Natural killer cell treated with Interleukin-12 subunit alpha and Interleukin-12 subunit beta and Interleukin-15 and Interleukin-18, amount 100 ng/mL, for 72 hours (primary cell): ENCODE data around the gene ARHGAP26. TPM values are rescaled to one million over a fixed set of nuclear protein-coding genes. Genes with fewer than 3 reads are reported as not detected.
"Not testable (repeated sequence)": the region's sequence is repeated elsewhere in the genome, so short reads cannot be mapped to it uniquely, and the experiment has no call there.

ENCODE experiments used
- ATAC-seq, 2 donors: fragments of 150-1000 bp; cut with Tn5 transposase in 1 of 2; sonication (Bioruptor Pico), chemical (Tn5 transposase) in 1 of 2; 2 replicates each; pipeline ENCODE4 v1.10.0; 2021
- DNase-seq: peaks from one replicate; pipeline ENCODE4 v3.0.0; 2022; ENCODE audit warnings: low spot score
- H3K27ac Mint-ChIP-seq, 2 donors: 1 replicate in 1 of 2; 2 replicates in 1 of 2; pipeline ENCODE4 v1.8.0; 2022; ENCODE audit warnings: mixed read lengths in 2 of 2, mild to moderate bottlenecking in 1 of 2, moderate library complexity in 1 of 2
- H3K27me3 Mint-ChIP-seq, 2 donors: 1 replicate in 1 of 2; 2 replicates in 1 of 2; pipeline ENCODE4 v1.8.0; 2022; ENCODE audit warnings: mixed read lengths in 2 of 2
- H3K36me3 Mint-ChIP-seq: one replicate; pipeline ENCODE4 v1.8.0; 2022; ENCODE audit warnings: mixed read lengths
- H3K4me1 Mint-ChIP-seq, 2 donors: 1 replicate in 1 of 2; 2 replicates in 1 of 2; pipeline ENCODE4 v1.8.0; 2022; ENCODE audit warnings: low read depth in 2 of 2, mixed read lengths in 2 of 2, mild to moderate bottlenecking in 1 of 2
- H3K4me3 Mint-ChIP-seq: one replicate; pipeline ENCODE4 v1.8.0; 2022; ENCODE audit warnings: mixed read lengths
- H3K9me3 Mint-ChIP-seq: 2 replicates; pipeline ENCODE4 v1.8.0; 2022; ENCODE audit warnings: mixed read lengths
- total RNA-seq, 2 donors: library from RNA; stranded (reverse); gene quantifications; one replicate each; pipeline ENCODE4 v1.2.3, GENCODE V29; 2022

The ARHGAP26 gene
- total RNA-seq, 2 donors from 2014 or later: 109 to 110 TPM

DNA sequence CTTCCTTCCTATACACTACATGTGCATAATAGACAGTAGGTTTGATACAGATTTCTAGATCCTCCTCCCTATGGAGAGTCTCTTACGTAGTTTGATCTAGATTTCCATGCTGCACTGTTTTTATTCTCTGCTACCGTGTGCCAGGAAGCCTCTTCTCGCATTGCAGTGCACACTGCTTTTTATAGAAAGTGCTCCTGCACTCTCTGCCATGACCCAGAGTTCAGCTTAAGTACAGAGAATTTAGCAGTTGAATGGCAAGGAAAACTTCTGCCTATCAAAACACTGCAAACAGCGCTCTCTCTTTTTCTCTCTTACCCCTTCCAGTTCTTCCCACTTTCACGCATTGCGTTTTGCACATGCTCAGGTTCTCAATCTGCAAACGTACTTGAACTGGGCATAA is 187.4 kb downstream of the ARHGAP26 start:
- H3K4me1 Mint-ChIP-seq: peaks cover 45 to 52% of the 10 kb centered on the region in 2 donors
- H3K9me3 Mint-ChIP-seq: no peaks in the 10 kb centered on the region
- peaks cover 2% of the 10 kb centered on the region for H3K36me3 Mint-ChIP-seq
- H3K27ac Mint-ChIP-seq: peak overlapping the region in 1 of 2 donors; percentile 86
- no peak overlapping the region for H3K4me3 Mint-ChIP-seq
- ATAC-seq: no peak
- no peaks in the 10 kb centered on the region for H3K27me3 Mint-ChIP-seq
- DNase-seq: no peak

DNA sequence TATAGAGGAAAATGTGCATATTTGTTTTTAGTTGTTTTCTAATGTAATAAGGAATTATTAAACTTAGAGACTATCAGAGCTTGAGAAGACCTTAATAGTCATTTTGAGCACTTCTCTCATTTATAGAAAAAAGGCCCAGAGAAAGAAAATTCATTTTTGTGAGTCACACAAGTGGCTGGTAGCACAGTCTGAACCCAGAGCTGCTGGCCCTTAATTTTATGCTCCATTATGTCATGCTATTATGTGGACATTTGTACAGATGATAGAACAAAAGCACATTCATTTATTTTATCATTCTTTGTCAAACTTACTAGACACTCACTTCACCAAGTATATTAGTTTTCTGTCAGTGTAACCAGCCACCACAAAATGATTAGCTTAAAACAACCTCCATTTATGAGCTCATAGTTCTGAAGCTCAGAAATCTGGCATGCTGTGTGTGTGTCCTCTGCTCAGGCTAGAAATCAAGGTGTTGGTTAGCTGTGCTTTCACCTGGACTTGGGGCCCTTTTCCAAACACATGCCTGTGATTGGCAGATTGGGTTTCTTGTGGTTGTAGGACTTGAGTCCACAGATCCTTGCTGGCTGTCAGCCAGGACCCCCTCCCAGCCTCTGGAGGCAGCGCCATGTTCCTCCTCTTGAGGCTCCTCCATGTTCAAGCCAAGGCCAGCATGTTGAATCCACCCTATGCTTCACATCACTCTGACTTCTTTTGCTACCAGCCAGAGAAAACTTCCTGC is 188.9 kb downstream of the ARHGAP26 start:
- peaks cover 45% of the 10 kb centered on the region in 2 donors for H3K4me1 Mint-ChIP-seq

DNA sequence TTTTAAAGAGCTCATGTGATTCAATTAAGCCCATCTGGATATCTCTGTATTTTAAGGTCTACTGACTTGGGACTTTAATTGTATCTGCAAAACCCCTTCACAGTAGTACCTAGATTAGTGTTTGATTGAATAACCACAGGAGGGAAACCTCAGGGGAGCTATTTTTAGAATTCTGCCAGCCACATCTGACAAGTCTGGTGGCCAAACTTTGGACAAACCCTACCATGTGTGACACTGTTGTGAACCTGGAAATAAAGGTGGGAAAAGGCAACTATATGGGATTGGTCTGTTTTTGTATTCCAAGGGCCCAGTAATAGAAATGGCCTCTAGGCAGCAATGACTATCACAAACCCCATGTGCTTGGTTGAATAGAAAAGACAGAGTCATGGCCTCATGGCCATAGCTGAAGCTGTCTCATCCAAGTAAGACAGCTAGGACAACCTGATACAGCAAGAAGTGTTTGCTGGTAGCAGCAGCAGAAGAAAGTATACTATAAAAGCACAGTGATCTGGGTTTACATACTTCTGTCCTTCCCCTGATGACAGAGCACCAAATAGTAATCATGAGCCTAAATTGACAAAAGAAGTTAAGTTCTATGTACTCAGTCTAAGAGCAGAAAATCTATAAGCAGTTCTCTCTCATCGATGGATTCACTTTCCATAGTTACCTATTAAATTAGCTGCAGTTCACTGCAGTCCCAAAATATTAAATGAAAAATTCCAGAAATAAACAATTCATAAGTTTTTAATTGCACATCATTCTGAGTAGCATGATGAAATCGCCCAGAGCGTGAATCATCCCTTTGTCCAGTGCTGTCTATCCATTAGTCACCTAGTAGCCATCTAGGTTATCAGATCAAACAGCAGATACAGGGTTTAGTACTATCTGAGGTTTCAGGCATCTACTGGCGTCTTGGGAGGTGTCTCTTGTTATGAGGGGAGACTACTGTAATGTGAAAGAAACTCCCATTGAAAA is 189.8 kb downstream of the ARHGAP26 start:
- Mint-ChIP-seq H3K4me3 (peak overlapping the region; percentile 38), H3K36me3 (peaks cover 18% of the 10 kb centered on the region), H3K4me1 (peaks cover 46 to 49% of the 10 kb centered on the region in 2 donors), H3K27me3 (no peaks in the 10 kb centered on the region), H3K27ac (peak overlapping the region; percentile 62 to 86), H3K9me3 (no peaks in the 10 kb centered on the region)
- DNase-seq: no peak
- ATAC-seq: peak; percentile 70 to 81

More for the DNA sequence above, 188.9 kb downstream of the ARHGAP26 start:
- Mint-ChIP-seq H3K36me3 (peaks cover 13% of the 10 kb centered on the region), H3K4me3 (peak overlapping the region; percentile 38), H3K27me3 (no peaks in the 10 kb centered on the region), H3K9me3 (no peaks in the 10 kb centered on the region), H3K27ac (peak overlapping the region; percentile 62 to 86)
- DNase-seq: no peak
- ATAC-seq: peak; percentile 20 to 41

DNA sequence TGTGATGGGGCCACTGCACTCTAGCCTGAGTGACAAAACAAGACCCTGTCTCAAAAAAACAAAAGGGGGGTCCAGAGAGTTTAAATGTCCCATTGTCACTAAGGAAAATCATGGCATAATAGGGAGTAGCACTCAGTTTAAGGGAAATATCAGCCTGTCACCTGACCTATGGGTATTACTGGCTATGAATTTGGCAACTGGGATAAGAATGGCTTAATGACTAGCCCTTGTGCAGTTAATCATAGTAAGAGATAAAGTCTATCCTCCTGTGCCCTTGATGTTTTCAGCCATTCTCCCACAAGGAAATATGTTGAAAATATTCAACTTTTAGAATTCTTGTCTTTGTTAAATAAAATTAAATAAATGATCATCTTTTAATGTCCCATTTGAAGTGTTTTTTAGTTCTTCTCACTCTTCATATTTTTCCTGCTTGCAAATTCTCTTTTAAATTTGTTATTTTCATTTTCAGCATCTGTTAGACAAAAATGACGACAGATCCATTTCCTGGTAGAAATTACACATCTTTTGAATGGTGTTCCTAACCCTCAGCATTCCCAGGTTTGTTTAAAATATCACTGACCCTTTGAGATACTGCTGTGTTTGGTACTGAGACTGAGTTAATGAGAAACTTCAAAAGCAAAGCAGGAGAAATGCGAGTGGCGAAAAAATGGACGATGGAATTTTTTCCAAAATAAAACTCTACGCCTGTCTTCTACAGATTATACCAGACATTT is 191.4 kb downstream of the ARHGAP26 start:
- Mint-ChIP-seq H3K9me3 (no peaks in the 10 kb centered on the region), H3K27ac (peak overlapping the region; percentile 31 to 86), H3K4me1 (peaks cover 48 to 51% of the 10 kb centered on the region in 2 donors), H3K27me3 (no peaks in the 10 kb centered on the region), H3K36me3 (peaks cover 18% of the 10 kb centered on the region), H3K4me3 (no peak overlapping the region)
- ATAC-seq (no peak), DNase-seq (no peak)

DNA sequence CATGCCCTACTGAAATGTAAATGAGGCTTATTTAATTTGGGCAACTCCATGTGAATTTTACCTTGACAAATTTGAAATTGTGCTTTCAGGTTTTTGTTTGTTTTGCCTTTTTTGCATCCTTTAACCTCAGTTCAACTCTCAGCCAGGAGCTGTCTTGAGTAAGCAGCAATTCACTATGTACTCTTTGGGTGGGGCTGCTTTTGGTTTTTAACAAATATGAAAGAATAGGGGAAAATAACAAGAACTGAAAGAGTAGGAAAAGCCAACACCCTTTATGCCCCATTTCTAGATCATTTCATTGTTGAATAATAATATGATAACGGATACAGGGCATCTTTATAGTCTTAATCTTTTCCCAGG is 192.0 kb downstream of the ARHGAP26 start:
- H3K27me3 Mint-ChIP-seq: no peaks in the 10 kb centered on the region
- H3K27ac Mint-ChIP-seq: peak overlapping the region; percentile 31 to 86
- DNase-seq: no peak
- no peak for ATAC-seq
- H3K4me3 Mint-ChIP-seq: no peak overlapping the region
- peaks cover 23% of the 10 kb centered on the region for H3K36me3 Mint-ChIP-seq
- peaks cover 48 to 56% of the 10 kb centered on the region in 2 donors for H3K4me1 Mint-ChIP-seq
- H3K9me3 Mint-ChIP-seq: no peaks in the 10 kb centered on the region

DNA sequence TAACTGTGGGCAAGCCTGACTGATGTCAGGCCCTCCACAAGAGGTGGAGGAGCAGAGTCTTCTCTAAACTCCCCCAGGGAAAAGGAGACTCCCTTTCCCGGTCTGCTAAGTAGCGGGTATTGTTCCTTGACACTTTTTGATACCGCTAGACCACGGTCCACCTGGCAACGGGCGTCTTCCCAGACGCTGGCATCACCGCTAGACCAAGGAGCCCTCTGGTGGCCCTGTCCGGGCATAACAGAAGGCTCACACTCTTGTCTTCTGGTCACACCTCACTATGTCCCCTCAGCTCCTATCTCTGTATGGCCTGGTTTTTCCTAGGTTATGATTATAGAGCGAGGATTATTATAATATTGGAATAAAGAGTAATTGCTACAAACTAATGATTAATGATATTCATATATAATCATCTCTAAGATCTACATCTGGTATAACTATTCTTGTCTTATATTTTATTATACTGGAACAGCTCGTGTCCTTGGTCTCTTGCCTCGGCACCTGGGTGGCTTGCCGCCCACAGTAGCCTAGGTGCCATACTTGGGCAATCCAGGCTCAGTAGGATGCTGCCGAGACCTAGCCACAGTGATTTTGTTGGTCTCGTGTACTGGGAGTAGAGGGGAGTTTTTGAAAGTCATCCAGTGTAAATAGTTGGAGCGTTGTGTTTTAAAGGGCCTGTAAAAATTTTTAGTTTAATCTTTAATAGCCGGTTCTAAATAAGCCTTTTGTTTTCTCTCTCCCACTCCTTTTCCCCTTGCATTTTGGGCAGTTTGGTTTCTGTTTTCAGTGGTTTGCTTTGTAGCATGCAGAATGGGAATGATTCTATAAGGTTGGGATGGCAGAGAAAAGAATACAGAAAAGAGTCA is 195.3 kb downstream of the ARHGAP26 start:
- H3K9me3 Mint-ChIP-seq: not testable (repeated sequence)
- peak overlapping the region; percentile 81 to 94 for H3K27ac Mint-ChIP-seq
- peaks cover 52 to 60% of the 10 kb centered on the region in 2 donors for H3K4me1 Mint-ChIP-seq

DNA sequence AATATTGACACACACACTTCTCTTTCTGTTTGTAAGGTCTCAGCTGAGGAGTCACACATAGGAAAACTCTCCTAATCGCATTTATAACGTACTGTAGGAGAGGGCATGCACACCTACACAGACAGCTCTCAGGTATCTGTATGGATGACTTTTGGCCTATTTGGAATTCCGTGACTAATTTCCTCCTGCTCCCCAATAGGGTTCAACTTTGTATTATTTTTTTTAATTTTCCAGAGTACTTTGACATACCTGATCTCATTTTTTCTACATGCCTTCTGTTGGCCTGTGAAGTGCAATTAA is 195.9 kb downstream of the ARHGAP26 start:
- Mint-ChIP-seq H3K36me3 (peaks cover 37% of the 10 kb centered on the region), H3K27ac (peak overlapping the region; percentile 81 to 94), H3K27me3 (no peaks in the 10 kb centered on the region), H3K4me1 (peaks cover 52 to 60% of the 10 kb centered on the region in 2 donors), H3K4me3 (no peak overlapping the region), H3K9me3 (peaks cover 4% of the 10 kb centered on the region)
- DNase-seq: no peak
- ATAC-seq: no peak

More for the DNA sequence above, 195.3 kb downstream of the ARHGAP26 start:
- ATAC-seq, H3K4me3 Mint-ChIP-seq, H3K27me3 Mint-ChIP-seq, DNase-seq: not testable (repeated sequence)
- H3K36me3 Mint-ChIP-seq: peaks cover 33% of the 10 kb centered on the region

DNA sequence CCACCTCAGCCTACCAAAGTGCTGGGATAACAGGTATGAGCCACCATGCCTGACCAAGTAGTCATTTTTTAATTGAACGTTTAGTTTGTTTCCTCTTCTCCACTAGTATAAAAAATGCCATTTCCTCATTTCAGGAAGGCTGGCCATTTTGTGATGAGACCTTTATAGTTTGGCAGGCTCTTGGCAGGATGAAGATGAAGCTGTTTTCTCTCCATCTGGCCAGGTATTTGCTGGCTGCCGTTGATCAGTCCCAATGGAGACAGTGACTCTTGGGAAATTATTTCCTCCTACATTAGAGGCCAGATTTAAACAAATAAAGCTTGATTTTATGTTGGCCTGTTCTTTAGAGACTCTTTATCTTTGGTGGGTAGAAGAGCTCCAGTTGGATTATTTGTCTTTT is 199.0 kb downstream of the ARHGAP26 start:
- ATAC-seq (no peak), DNase-seq (no peak)
- H3K36me3 Mint-ChIP-seq: peaks cover 25% of the 10 kb centered on the region
- H3K9me3 Mint-ChIP-seq: peaks cover 4% of the 10 kb centered on the region
- peaks cover 69 to 75% of the 10 kb centered on the region in 2 donors for H3K4me1 Mint-ChIP-seq
- no peaks in the 10 kb centered on the region for H3K27me3 Mint-ChIP-seq
- peak overlapping the region; percentile 82 for H3K4me3 Mint-ChIP-seq
- H3K27ac Mint-ChIP-seq: peak overlapping the region; percentile 94 to 96

DNA sequence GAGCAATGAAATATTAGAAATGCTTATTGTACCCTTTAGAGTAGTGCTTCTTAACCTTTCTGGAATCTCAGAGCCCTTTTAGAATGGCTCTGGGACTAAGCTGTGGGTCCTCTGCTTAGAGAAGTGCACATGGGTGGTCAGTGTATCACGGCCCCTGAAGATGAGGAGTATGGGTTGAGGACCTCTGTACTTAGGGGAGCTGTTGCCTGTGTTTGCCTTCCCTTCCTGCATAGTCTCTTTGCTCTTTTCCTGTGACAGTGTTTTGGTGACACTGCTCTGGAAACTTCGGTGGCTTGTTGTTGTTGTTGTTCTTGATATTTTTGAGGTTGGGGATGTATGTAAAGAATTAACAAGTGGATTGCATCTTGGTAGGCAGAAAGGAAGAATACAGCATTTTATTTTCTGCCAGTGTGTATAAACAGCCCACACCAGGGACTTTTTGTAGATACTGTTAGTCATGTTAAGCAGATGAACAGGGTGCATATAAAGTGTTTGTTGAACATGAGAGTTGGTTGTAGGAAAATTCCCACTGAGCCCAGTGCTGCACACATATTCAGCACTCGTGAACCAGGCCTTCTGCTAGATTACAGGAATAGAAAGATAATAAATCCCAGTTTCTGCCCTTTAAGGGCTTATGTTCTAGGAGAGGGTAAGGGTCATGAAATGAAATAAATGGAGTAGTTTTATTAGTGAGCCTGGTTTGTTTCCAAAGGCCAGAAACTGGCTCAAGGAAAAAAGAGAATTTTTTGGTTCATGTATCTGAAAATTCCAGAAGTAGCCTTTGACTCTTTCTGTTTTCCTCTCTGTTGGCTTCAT is 199.7 kb downstream of the ARHGAP26 start:
- peak overlapping the region; percentile 82 for H3K4me3 Mint-ChIP-seq
- H3K4me1 Mint-ChIP-seq: peaks cover 69 to 75% of the 10 kb centered on the region in 2 donors
- peak overlapping the region; percentile 94 to 96 for H3K27ac Mint-ChIP-seq
- H3K27me3 Mint-ChIP-seq: no peaks in the 10 kb centered on the region
- DNase-seq (no peak), ATAC-seq (peak; percentile 51 to 56)
- peaks cover 6% of the 10 kb centered on the region for H3K9me3 Mint-ChIP-seq
- H3K36me3 Mint-ChIP-seq: peaks cover 24% of the 10 kb centered on the region

DNA sequence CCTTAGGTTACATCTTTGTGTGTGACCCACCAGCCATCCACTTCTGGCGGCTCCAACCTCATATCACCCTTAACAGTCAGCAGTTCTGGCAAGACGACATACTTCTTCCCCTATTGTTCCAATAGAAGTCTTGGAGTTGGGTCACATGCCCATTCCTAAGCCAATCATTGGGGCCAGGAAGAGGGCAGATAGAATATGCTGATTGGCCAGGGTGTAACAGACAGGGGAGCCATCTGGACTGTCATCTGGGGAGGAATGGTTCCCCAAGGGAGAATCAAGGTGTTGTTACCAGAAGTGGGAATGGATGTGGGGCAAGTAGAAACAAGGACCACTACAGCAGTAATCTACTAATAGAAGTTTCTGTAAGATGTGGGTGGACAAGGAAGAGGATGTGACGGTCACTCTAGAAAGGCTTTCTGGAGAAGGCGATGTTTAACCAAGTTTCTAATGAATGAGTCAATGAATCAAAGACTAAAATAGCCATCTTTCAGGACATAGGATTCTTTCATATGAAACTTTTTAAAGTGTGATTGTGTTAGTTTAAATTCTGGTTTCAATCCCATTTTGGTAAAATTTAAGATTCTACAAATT is 200.4 kb downstream of the ARHGAP26 start:
- H3K4me3 Mint-ChIP-seq: peak overlapping the region; percentile 82
- H3K27me3 Mint-ChIP-seq: no peaks in the 10 kb centered on the region
- peak overlapping the region; percentile 94 to 96 for H3K27ac Mint-ChIP-seq
- ATAC-seq (no peak), DNase-seq (no peak)
- H3K4me1 Mint-ChIP-seq: peaks cover 73 to 79% of the 10 kb centered on the region in 2 donors
- peaks cover 7% of the 10 kb centered on the region for H3K9me3 Mint-ChIP-seq
- peaks cover 26% of the 10 kb centered on the region for H3K36me3 Mint-ChIP-seq

DNA sequence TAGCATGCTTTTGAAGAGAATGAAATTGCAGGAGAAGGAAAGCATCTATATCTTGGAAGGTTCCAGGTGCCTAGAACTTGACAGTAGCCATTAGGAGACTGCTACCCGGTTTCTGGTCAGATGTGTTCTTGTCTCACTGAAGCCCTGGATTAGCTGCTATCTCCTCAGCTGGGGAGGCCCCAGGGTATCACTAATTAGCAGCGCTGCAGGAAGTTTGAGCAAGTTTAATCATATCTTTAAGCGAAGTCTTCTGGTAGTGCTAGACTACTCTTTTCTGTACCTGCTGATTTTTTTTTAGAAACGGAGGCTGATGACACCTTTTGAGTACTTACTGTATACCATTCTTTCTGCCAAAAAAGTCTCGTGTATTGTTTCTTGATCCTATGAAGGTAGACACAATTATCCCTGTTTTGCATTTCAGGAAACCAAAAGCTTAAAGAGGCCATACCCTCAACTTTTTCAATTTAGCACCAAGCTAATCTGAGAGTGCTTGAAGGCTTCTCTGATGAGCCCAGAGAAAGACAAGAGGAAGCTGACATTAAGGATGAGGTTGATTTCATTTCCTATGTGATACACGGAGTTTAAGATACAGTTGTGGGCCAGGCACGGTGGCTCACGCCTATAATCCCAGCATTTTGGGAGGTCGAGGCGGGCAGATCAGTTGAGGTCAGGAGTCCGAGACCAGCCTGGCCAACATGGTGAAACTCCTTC is 201.3 kb downstream of the ARHGAP26 start:
- DNase-seq: no peak
- peak; percentile 60 to 62 for ATAC-seq
- Mint-ChIP-seq H3K4me1 (peaks cover 78 to 88% of the 10 kb centered on the region in 2 donors), H3K27ac (peak overlapping the region; percentile 94 to 96), H3K9me3 (peaks cover 7% of the 10 kb centered on the region), H3K36me3 (peaks cover 26% of the 10 kb centered on the region), H3K27me3 (no peaks in the 10 kb centered on the region), H3K4me3 (peak overlapping the region; percentile 82)
